ENCODE data around the gene SLC39A13.
A peak's percentile ranks its signal among the peaks of the same experiment; 100 is the strongest.

The SLC39A13 gene

DNA sequence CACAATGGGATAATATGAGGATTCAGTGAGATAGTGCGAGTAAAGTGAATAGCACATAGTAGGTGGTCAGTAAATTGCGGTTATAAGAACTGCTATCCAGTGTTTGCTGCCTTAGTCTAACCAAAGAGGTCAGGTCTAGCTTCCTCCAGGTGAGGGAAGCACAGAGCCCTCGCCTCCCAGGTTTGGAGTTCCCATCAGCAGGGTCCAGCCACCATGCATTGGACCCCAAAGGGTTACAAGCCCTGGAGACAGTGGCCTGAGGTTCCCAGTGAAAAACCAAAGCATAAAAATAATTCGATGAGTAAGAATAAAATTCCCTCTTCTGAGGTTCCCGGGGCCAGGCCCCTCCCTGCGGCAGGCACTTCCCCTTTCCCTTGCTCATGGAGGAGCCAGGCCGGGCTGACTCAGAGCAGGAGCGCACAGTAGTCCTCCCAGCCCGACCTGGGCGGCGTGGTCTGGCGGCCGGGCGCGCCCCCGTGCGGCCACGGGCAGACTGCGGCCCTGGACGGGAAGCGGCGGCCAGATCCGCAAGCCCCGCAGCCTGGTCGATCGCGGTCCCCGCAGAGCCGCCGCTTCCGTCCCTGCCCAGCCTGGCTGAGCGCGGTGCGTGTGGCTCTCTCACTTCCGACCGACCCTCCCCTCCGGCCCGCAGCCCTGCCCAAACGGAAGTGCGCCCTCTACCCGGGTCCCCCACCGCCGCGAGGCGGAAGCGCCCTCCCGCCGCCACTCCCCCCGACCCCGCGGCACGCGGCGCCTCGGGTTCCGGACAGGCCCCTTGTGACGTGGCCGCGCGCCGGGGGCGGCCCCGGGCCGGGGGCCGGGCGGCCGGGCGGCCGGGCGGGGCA is at the start of gene SLC39A13:
TSS of gene SLC39A13 (plus strand) at position 845 of the 845 bp plus-strand sequence. CDS start 1,505 bp downstream, outside the sequence.
- DNase-seq = peak; percentile 94

DNA sequence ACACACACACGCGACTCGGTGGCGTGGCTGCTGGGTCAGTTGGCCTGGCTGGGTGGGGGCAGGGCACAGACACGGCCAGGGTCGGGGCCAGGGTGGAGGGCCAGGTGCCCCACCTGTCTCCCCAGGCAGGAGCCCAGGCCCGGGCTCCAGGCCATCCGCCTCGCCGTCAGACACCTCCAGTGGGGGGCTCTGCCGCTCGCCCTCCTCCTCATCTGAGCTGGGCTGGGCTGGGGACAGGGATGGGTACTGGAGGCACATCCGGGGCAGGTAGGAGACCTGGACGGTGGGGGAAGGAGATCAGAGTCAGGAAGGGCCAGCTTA is 49.7 kb upstream of the SLC39A13 start:
- DNase-seq = no peak

DNA sequence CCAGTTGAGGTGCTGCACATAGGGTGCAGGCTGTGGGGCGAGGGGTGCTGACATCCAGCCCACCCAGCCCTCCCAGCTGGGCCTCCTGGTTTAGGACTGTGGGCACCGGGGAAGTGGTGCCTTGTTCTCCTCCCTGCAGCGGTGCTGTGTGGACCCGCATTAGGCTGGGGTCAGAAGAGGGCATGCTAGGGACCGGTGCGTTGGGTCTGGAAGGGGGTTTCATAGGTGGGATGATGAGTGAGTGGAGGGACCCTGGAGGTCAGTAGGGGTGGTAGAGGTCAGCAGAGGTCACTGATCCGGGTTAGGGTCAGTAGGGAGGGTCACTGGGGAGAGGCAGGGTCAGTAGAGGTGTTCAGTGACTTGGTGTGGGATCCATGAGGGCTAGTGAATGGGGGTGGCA is 49.2 kb upstream of the SLC39A13 start:
- DNase-seq = no peak

DNA sequence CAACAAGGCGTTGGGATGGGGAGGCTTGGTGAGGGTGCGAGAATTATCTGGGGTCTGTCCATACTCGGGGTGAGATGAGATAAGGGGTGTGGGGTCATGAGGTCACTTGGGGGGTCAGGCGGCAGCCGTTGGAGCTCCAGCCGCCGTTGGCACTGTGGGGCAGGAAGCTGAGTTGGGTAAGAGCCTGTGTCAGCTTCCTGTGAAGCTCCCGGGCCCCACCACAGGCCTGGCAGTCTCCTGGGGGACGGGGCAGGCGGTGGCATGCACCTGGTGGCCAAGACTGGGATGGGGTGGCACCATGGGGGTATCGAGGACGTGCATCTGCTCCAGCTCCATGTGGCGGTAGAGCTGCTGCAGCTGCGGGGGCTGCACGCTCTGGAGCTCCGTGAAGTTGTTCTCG is 48.8 kb upstream of the SLC39A13 start:
- peak; percentile 4 for DNase-seq

DNA sequence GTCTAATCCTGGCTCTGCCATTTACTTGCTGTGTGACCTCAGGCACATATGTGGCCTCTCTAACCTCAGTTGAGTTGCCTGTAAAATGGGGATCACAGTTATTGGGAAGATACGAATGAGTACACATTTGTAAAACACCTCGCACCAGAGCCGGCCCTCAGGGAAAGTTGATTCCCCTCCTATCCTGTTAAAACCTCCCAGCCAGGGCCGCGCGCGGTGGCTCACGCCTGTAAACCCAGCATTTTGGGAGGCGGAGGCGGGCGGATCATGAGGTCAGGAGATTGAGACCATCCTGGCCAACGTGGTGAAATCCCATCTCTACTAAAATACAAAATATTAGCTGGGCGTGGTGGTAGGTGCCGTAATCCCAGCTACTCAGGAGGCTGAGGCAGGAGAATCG is 48.0 kb upstream of the SLC39A13 start:
- DNase-seq = no peak

DNA sequence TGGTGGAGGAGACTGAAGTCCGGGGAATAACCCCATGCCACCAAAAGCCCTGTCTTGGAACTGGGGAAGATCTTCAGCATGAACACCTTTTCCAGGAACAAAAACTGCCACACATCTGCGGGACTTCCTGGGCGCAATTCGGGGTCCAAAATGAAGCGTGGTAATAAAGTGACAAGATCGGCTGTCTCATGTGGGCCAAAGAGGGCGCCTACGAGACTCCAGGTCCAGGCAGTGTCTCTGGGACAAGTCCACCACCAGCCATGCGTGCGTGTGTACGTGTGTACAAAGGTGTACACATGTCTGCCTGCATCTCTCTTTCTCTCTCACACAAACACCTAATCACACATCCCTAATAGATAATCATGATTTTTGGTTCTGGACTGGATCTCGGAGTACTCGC is 47.0 kb upstream of the SLC39A13 start:
- no peak for DNase-seq

DNA sequence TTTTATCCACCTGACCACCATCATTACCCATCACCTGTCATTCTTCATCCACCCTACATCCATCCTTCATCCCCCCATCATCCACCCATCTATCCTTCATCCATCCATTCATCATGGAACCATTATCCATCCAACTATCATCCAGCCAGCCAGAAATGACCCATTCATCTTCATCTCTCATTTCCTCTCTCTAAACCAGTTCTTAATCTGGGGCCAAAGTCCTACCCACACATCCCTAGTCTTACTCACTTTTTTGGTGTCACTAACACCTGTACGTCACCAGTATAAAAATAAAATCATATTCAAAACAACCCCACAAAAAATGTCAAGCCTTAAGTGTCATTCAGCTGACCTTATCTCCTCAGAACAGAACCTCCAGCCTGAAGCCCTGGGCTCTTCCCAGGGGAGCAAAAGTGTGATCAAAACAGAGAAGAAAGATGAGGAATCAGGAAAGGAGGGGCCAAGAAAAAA is 42.3 kb upstream of the SLC39A13 start:
- no peak for DNase-seq

DNA sequence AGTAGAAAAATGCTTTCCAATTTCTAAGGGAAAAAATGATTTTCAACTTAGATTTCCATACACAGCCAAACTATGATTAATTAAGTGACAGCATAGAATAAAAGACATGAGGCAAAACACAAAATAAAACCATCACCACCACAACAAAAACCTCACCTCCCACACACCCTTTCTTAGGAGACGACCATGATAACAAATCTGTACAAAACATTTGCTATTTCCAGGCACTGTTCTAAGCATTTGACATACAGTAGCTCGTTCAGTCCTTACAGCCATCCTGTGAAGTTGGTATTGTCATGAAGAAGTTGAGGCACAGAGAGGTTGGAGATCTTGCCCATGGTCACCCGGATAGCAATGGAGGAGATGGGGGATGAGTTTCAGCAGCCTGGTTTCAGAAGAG is 38.7 kb upstream of the SLC39A13 start:
- DNase-seq = no peak

DNA sequence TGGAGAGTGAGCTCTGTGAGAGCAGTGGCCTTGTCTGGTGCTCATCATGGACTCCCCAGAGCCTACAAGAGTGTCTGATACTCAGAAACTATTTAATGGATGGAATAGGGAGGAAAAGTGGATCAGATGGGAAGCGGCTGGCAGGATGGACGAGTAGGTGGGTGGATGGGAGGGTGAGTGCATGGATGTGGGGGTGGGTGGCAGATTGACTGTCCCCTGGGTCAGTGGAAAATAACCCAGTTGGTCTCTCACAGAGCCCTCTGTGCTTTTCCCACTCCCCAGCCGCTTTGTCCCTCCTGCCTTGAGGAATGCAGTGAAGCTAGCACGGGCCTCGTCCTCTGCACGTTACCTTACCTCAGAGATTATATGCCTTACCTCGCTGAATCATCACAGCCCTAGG is 36.0 kb upstream of the SLC39A13 start:
- DNase-seq = no peak

DNA sequence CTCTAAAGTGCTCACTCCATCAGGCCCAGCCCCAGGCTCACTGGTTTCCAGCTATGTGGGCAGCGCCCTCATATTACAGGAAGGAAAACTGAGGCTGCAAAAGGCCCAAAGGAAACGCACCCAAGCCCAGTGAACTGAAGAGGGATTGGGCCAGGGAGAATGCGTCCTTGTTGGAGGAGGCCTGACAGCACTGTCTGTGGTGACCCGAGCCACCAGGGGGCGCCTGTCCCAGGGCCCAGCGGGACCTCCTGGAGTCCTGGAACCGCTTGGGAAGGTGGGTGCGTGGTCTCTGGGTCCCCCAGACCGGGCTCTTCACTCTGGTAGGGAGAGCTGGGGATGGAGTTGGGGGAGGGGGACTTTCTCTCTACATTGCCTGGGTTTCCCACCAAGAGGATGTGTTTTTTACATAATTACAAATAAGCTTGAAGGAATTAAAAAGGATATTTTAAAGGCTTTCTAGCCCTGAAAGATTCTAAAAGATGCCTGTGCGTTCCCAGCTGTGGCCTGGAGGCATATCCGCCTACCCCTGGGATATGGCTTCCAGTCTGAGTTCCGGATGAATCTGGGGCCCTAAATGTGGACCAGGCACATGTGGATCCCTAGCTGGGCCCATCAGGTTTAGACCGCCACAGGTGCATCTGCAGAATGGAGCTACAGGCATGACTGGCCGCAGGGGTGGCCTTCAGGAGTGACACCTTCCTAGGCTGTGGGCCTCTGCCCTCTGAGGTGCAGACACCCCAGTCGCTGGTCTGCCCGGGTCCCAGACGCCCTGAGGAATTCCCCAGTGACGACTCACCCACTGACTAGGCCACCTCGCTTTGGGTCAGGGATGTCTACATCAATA is 34.3 kb upstream of the SLC39A13 start:
- peak; percentile 84 for DNase-seq

DNA sequence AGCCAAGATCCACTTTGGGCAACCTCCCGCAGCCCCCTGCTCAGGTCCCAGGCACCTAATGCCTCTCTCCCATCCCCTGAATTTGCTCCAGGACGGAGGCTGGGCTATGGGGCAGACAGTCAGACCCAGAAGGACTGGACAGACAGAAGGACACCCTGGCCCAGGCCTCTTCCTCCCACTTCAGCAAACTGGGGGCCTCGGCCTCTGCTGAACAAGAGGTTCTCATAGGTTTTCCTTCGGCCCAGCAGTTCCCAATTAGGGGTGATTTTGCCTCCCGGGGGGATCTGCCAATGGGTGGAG is 33.7 kb upstream of the SLC39A13 start:
- no peak for DNase-seq

DNA sequence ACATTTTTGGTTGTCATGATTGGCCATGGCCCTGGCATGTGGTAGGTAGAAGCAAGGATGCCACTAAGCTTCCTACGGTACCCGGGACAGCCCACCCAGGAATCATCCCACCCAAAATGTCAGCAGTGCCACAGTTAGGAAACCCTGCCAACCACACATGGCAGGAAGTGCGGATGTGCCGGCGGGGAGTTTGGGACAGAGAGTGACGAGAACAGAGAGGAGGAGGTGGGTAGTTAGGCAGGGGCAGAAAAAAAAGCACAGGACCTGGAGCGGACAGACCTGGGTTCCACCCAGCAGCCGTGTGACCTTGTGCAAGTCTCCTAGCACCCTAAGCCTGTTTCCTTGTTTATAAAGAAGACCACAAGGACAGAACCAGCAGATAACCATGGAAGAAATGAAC is 33.4 kb upstream of the SLC39A13 start:
- no peak for DNase-seq

DNA sequence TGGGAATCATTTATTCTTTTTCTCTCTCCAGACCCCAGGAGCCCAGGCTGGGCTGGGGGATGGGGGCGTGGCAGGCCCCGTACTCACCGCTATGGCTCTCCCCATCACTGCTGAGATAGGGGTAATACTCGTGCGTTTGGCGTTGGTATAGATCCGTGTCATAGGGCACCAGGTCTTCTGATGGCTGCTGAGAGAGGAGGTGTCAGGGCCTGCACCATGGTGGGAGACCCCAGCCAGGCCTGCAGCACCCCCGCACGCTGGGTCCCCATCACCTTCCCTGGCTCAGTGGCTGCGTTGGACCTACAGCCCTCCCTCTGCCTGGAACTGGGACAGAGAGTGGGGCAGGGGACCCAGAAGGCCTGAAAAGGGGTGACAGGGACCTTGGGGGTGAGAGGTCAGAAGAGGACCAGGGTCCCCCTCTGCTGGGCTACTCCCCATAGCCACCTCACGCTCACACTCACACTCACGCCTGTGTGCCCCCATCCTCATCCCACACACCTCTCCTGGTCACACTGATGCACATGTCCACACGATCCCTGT is 32.8 kb upstream of the SLC39A13 start:
- no peak for DNase-seq

DNA sequence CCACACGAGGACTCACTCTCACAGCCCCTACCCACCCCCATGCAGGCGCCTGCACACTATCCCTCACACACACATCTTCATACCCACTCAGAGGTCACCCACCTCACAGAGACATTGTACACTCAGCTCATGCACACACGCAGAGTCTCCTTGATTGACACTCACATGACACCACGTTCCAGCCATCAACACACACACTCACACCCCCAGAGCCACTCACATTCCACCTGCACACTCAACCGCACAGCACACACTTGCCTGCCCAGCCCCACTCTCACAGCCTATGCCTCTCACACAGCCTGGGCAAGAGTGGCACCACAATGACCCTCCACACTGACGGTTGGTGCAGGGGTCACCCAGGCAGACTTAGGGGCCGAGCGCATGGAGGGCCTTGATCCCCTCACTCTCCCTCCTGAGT is 32.3 kb upstream of the SLC39A13 start:
- DNase-seq = no peak

DNA sequence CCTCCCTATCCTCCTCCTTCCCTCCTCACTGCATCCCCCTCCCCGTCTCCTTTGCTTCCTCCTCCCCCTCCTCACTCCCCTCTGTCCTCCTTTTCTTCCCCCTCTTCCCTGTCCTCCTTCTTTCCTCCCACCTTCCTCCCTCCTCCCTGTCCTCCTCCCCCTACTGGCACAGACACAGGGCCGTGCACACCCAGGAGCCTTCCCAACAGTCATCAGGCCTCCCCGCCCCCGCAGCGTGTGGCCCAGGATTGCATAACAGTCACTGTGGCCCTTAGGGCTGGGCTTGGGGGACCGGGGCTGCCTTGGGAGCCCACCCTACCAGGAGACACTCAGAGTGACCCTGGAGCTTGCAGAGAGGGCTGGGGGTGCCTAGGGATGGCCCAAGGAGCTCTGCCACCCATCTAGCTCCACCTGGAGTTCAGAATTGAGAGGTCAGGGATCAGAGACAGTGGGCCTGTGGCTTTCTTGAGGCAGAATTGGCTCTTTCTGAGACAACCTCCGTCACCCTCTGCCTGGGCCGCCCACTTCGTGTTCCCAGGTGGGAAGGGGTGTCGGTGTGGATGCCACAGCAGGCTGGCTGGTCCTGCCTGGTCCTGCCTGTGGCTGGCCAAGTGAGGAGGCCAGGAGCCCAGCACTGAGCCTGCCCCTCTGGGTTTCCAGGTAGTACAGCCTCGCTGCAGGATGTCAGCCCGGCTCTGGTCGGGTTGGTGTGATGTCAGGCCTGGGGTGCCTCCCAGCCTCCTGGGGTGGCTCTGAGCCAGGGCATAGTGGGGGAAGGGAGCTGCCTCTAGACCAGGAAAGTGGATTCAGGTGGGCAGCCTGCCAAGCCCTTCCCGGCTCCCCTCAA is 31.6 kb upstream of the SLC39A13 start:
- DNase-seq = no peak

DNA sequence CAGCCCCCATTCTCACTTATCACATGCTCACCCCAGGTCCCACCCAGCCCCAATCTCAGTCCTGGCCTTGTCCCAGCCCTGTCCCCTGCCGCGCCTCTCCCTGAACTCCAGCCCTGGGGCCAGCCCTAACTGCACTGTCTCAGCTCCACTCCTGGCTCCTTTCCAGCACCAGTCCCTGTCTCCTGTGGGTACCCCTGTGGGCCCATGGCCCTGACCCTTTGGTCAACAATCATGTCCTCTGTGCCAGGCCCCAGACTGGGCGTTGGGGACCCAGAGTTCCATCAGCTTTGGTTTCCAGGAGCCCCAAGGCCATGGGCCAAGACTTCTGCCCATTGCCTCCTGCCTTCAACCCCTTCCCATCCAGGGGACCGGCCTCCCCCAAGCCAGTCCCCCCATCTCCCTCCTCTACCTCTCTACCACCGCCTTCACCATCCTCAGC is 30.8 kb upstream of the SLC39A13 start:
- DNase-seq = no peak

DNA sequence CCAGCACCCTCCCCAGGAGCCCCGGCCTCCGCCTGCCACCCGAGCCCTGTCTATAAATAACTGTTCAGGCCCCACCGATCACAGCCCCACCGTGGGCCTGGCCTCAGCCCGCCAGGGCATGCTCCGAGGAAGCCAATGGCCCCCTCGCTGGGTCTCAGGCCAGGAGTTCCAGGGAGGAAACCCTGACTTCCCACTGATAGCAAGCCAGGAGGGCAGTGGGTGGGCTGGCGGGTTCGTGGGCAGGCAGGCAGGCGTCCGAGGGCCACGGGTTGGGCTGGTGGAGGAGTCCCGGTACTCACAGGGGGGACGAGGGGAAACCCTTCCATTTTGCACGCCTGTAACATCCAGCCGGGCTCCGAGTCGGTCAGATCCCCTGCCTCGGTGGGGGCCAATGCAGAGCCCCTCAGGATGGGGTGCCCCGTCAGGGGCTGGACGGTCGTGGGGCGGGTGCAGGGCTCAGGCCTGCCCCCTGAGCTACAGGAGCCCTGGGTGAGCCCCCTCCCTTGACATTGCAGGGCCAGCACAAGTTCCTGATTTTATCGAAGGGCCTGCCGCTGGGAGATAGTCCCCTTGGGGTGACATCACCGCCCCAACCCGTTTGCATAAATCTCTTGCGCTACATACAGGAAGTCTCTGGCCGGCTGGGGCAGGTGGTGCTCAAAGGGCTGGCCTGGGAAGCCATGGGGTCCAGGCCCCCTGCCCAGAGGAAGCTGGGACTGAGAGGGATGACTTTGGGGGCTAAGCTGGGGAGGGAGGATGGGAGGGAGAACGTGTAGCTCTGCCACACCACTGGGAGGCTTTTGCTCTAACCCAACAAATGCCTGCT is 30.2 kb upstream of the SLC39A13 start, which contains the start of gene SPI1:
TSS of gene SPI1 (minus strand) at position 538 of the 826 bp plus-strand sequence. CDS start at position 344, 194 bp downstream.
- DNase-seq = no peak

DNA sequence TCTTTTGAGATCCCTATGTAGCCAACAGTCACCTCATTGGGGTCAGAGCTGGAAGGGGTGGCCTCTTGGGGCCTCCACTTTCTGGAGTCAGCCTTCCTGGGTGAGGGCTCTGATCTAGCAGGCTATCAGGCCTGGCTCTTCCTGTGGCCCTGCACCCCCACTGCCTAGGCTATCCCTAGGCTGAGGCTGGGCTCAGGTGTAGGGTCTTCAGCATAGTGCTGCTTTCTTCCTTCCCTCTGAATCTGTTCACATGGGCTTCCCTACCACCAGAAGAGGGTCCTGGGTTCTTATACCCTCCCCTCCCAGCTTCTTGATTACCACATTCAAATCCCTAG is 29.6 kb upstream of the SLC39A13 start:
- no peak for DNase-seq

DNA sequence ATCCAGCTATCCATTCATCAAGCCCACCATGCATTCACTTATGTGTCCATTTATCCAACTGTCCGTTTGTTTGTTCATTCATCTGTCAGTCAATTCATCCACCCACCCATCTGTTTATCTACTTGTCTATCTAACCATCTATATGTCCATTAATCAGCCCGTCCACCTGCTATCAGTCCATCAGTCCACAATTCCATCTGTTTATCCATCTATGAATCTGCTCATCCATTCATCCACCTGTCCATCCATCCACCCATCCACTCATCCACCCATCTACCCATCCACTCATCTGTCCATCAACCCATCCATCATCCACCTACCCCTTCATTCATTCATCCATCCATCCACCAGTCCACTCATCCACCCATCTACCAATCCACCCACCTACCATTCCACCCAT is 29.1 kb upstream of the SLC39A13 start:
- DNase-seq = no peak

DNA sequence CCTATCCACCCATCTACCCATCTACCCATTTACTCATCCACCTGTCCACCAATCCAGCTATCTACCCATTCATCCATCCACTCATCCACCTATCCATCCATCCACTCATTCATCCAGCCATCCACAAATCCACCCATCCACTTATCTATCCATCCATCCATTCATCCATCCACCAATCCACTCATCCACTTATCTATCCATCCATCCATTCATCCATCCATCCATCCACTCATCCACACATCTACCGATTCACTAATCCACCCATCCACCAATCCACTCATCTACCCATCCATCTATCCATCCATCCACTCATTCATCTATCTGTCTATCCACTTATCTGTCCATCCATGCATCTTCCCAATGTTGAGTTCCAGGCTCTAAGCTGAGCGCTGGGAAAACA is 28.3 kb upstream of the SLC39A13 start:
- no peak for DNase-seq

DNA sequence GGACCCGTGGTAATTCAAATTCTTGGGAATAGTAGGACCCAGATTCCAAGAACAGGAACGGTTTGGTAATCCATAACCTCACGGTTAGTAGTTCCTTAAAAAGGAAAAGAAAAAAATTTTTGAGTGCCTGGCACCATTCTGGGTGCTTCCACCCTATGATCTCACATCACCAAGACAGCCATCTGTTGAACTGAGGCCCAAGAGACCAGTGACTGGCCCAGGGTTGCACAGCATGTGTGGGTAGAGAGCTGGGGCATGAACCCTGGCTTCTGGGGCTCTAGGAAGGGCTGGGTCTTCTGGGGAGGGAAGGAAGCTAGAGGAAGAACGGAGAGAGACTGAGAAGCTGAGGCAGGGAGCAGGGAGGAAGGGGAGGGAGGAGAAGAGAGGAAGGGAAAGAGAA is 25.3 kb upstream of the SLC39A13 start:
- no peak for DNase-seq

DNA sequence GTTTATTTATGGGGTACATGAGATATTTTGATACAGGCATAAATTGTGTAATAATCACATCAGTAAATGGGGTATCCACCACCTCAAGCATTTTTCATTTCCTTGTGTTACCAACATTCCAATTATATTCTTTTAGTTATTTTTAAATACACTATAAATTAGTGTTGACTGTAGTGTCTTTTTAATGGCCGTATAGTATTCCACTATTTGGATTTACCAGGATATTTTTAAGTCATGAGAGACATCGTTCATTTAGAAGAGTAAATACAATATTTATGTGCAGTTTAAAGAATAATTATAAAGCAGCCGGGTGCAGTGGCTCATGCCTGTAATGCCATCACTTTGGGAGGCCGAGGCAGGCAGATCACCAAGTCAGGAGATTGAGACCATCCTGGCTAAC is 23.9 kb upstream of the SLC39A13 start:
- no peak for DNase-seq

Measured in CD4-positive, alpha-beta T cell treated with Interleukin-10 for 1 hour (primary cell).